GM21447 (cell line): ENCODE results near the gene PROX1.
"Not testable (repeated sequence)": the region's sequence is repeated elsewhere in the genome, so short reads cannot be mapped to it uniquely, and the experiment has no call there.

ENCODE experiments used
- ATAC-seq: cut with Tn5 transposase; IDR thresholded peaks from one replicate; pipeline ENCODE4 v1.9.1; 2021; ENCODE audit not compliant: unreplicated experiment

The PROX1 gene

DNA sequence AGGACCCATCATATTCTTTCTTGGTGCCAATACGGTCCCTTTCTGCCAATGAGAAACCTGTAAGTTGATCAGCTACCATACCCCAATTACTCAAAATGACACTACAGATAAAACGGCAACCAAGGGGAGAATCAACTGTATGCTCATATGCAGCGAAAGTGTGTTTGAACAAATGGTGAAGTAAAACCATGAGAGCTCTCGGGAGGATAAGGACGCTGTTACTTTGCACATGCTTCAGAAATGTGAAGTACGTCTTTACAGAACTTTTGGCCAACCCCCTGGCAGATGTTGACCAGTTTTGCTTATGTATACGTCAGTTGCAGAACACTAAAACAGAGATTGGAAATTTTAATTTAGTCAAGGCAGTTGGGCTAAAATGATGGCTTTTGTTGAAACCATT lies 79.6 kb downstream of the PROX1 start:
- no peak for ATAC-seq

DNA sequence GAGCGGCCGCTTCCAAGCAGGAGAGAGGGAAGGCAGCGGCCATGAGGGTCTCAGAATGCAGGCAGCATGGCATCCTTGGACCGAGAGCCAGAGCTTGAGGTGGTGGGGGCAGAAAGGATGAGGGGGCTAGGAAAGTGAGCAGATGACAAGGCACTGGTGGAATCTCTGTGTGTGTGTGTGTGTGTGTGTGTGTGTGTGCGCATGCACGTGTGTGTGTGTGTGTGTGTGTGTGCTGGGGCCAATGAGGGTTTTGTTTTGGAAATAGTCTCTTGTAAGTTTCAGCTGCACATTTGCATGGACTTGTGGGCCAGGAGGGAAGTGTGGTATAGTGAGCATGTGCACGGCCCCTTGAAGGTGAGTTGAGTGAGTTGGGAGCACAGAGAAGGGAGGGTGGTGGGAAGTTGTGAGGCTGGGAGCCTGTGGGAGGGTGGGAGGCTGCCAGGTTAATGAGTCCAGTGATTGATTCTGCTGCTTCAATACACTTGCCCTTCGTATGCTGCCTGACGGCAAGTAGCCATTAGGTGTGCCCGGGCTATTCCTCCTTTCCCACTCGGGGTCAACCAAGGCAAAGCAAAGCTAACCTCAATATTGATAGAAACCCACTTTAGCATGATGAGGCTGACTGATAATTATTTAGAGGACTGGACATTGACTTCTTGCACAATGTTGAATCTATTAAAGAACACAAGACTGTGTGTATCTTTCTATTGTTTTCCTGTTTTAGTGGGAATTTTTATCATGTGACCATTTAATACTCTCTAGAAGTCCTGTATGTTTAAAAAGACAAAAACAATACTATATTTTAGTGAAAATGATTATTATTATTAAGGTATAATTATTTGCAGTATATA lies 80.3 kb downstream of the PROX1 start:
- ATAC-seq = no peak

DNA sequence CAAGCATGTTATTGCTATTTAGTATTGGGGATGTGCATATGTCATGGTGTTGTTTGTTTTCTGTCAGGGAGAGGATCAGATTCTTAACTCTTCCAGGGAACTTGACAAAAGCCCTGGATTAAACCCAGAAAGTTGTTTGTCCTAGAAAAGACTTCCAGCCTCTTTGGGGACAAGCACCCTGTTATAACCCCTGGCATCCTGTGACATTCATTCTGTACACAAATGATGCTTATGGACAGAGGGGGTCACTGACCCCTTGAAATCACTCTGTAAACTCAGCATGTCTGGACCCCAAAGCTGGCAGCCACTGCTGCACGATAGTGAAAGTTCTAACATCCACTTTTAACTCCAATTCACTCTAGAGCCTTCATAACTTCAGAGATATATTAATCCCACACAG lies 81.2 kb downstream of the PROX1 start:
- no peak for ATAC-seq

DNA sequence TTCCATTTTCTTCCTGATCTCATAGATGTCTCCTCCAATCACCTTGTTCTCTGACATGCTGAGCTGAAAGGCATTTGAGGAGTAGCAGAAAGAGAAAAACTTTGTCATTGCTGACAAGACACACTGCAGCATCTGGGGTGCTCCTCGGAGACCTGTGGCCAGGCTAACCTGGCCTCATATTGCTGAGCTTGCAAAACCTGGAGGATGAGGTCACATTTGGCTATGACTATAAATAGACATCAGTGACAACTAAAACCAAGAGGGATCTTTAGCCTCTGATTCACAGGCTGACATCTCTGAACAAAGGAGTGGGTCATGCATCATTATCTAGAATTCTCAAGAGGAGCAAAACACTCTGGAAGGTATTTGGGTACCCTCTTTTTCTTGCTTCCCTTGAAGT lies 83.7 kb downstream of the PROX1 start:
- ATAC-seq = no peak

DNA sequence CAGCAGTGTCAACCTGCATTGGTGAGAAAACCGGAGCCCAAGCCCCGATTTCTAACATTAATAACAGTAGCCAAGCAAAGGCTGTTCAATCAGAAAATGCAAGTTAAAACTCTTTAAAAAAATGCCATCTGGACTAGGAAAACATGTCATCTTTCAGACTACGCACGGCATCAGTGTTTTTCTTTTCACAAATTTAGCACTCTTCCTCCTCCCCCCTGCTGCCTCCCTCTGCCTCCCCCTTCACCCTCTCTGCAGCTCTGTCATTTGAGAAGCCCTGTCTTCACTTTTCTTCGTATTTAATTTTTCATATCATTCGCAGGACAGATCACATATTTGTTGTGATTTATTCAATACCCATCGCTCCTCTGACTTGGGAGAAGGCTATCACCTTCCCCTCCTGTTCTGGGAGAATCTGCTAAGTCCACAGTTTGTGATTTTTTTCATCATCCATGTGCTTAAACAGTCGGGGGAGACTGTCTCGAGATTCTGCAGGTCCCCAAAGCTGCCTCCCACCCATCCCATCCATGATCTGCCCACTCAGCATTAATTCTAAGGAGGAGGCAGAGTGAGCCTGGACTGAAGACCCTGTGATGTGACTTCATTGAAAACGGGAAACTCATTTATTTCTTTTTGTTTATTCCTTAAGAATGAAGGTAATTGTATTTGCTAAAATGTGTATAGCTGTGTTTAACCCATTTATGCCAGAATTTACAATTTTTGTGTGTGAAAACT lies 84.8 kb downstream of the PROX1 start:
- ATAC-seq = no peak

DNA sequence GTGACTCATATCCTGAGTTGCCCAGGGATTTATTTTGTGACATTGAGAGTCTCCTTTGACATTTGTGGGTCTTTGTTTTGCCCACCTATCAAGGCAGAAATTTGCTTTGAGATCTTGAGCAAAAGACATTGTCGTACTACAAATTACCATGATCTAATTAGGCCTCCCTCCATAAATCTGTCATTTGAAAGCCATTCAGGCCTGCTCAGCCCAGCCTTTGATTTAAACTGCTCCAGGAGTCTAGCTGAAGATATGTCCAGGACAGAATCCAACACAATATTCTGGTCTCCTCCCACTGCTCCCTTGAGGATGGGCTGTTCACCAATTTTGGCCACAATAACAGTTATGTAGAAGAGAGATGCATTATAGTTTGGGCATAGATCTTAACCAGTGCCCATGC lies 86.7 kb downstream of the PROX1 start:
- ATAC-seq = no peak

DNA sequence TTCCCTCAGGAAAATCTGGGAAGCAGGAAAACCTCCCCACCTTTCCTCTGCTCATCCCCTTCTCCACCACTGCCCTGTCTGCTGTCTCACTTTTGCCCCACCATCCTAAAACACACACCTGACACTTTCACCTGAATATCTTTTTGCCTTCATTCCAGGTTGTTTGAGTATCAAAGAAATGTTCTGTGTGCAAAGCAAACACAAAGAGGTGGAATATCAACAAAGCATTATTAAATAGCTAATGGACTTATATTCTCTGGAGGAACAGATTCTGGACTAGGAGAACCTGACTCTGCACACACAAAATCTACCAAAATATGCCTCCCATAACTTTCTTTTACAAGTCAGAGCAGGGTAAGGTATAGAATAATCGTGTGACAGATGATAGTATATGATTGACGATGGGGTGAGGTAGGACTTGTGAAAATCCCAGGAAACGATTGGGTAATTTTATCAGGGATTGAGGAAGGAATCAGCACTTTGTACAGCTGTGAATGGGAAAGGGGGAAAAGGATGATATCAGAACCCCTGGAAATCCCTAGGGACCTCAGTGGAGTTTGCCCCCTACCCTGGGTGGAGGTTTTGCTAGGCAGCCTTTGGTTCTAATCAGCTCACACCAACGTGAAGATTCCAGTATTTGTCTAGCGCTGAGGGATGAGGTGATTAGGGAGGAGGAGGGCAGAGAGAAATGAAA lies 87.7 kb downstream of the PROX1 start:
- ATAC-seq = no peak

DNA sequence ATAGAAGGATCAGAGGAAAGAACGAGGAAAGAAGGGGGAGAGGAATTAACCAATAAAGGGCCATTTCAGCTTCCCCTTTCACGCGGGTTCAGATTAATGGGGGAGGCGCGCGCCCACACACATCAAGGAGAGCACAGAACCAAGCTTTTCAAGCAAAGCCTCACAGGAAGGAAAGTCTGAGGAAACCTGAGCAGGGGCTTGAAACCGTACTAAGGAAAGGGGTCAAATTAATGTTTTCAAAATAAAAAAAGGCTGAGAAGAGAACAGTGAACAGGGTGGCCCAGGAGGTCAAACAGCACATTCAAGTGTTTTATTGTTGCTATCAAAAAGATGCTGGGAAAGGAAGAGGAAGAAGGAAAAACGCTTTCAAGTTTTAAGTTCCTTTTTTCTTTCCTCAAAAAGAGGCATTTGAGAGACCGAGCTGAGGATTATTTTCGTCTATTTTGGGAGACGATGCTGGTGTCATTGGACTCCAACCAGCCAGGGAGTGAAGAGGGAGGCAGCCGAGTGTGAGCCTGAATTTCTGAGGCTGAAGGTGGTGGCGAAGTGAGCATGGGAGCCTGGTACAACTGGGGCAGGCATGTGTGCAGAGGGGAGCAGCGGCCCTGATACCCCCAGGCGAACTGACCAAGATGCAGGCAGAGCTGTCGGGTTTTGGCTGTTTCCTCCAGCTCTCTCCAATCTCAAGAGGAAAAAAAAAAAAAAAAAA lies 88.4 kb downstream of the PROX1 start:
- no peak for ATAC-seq

DNA sequence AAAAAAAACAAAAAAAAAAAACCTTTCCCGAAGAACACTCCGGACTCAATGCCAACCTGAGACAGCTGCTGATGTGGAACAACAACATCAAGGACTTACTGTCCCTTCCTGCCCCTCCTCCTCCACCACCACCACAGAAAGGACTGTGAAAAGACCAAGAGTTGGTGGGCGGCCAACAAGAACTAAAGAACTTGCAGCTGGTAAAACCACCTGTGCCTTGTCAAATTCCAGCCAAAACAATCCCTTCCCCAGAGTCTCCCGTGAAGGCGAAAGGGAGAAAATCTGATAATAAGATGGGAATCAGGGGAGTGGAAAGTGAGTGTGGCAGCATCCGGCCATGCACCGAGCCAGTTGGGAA lies 88.9 kb downstream of the PROX1 start:
- ATAC-seq = no peak

DNA sequence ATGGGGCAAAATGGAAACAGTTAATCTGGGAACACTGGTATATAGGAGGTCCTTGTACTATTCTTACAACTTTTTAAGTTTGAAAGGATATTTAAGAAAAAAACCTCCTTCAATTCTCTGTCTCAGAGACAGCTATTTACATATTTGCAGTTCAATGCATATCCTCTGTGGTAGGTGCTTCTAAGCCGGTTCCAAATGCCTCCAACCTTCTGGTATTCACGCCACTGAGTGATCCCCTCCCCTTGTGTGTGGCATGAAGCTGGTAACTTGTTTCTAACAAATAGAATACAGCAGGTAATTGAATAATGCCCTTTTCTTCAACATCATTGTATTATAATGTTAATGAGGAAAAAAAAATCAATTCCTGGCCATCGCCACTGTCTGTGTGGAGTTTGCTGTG lies 91.2 kb downstream of the PROX1 start:
- ATAC-seq = no peak

DNA sequence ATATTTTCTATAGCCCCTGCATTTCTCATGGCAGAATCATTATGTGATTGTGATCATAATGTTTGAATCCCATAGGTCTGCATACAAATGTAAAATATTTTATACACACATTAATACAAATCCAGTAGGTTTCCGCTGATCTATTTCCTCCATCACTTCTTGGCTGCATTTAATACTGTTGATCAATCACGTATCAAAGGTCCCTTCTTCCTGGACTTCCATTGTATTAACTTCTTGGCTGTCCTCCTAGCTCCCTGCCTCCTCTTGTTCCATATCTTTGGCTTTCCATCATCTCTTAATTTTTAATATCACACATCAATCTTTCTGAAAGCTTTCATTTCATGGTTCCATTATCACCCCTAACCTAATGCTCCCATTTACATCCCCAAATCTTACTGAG lies 97.6 kb downstream of the PROX1 start:
- ATAC-seq = no peak

DNA sequence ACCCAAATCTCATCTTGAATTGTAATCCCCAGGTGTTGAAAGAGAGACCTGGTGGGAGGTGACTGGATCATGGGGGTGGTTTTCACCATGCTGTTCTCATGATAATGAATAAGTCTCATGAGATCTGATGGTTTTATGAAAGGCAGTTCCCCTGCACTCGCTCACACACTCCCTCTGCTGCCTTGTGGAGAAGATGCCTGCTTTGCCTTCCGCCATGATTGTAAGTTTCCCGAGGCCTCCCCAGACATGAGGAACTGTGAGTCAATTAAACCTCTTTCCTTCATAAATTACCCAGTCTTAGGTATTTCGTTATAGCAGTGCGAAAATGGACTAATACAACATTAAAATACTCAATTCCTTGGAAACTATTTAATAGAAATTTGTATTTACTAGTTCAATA lies 99.2 kb downstream of the PROX1 start:
- no peak for ATAC-seq

DNA sequence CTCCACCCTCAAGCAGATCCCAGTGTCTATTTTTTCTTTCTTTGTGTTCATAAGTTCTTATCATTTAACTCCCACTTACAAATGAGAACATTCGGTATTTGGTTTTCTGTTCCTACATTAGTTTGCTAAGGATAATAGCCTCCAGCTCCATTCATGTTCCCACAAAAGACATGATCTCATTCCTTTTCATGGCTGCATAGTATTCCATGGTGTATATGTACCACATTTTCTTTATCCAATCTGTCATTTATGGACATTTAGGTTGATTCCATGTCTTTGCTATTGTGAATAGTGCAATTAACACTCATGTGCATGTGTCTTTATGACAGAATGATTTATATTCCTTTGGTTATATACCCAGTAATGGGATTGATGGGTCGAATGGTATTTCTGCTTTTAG lies 101.2 kb downstream of the PROX1 start:
- not testable (repeated sequence) for ATAC-seq
